CD14-positive monocyte (primary cell): ENCODE measurements around the gene HOXD11. TPM values are rescaled to one million over a fixed set of nuclear protein-coding genes. Genes with fewer than 3 reads are reported as not detected.

Experiments used
- DNase-seq, 3 donors: peaks; one replicate each; pipeline ENCODE4 v3.0.0-alpha.2; 2011 to 2022
- H2AFZ ChIP-seq: 2 replicates; pipeline ENCODE4 v1.6.0; 2012; ENCODE audit warnings: mild to moderate bottlenecking, low read depth, low read length, inconsistent platforms; ENCODE audit not compliant: insufficient read depth, poor library complexity, severe bottlenecking
- H3K27ac ChIP-seq, 2 donors: 1 replicate in 1 of 2; 2 replicates in 1 of 2; pipeline ENCODE4 v1.5.1; 2012 to 2013; ENCODE audit warnings: low read length in 2 of 2, control low read depth in 1 of 2, inconsistent platforms in 1 of 2, low read depth in 1 of 2, mild to moderate bottlenecking in 1 of 2
- H3K27me3 ChIP-seq, 2 donors: one replicate each; pipeline versions ENCODE4 v1.6.0 to v1.6.1; 2011 to 2013; ENCODE audit warnings: low read length in 2 of 2; ENCODE audit not compliant: control insufficient read depth in 2 of 2, insufficient read depth in 2 of 2
- H3K36me3 ChIP-seq, 2 donors: replicated peaks in 1 of 2; 1 replicate in 1 of 2; 2 replicates in 1 of 2; pipeline versions ENCODE4 v1.5.1 to v1.6.1; 2012 to 2013; ENCODE audit warnings: low read length in 2 of 2, control low read depth in 1 of 2, inconsistent platforms in 1 of 2, mild to moderate bottlenecking in 1 of 2; ENCODE audit not compliant: insufficient read depth in 2 of 2, control insufficient read depth in 1 of 2
- H3K4me1 ChIP-seq, 2 donors: 1 replicate in 1 of 2; 2 replicates in 1 of 2; pipeline versions ENCODE4 v1.5.1 to v1.6.1; 2012 to 2013; ENCODE audit warnings: low read length in 2 of 2, control low read depth in 1 of 2, inconsistent platforms in 1 of 2, mild to moderate bottlenecking in 1 of 2, moderate library complexity in 1 of 2; ENCODE audit not compliant: insufficient read depth in 2 of 2, control insufficient read depth in 1 of 2
- H3K4me2 ChIP-seq: replicated peaks from 2 replicates; pipeline ENCODE3; 2012; ENCODE audit warnings: low read length, moderate library complexity, mild to moderate bottlenecking; ENCODE audit not compliant: poor library complexity, severe bottlenecking; ENCODE audit errors: extremely low read depth
- H3K4me3 ChIP-seq, 3 experiments: fragments of 200-600 bp in 1 of 3; sonication (generic) in 1 of 3; replicated peaks in 1 of 3; 1 replicate in 2 of 3; 2 replicates in 1 of 3; pipeline ENCODE4 v1.5.1; 2011 to 2013; ENCODE audit warnings: low read length in 3 of 3, mild to moderate bottlenecking in 3 of 3, control low read depth in 2 of 3, low read depth in 2 of 3, inconsistent platforms in 1 of 3, moderate library complexity in 1 of 3
- H3K79me2 ChIP-seq: 2 replicates; pipeline ENCODE4 v1.6.0; 2012; ENCODE audit warnings: mild to moderate bottlenecking, control low read depth, inconsistent platforms, low read length, moderate library complexity; ENCODE audit not compliant: insufficient read depth
- H3K9ac ChIP-seq: 2 replicates; pipeline ENCODE4 v1.6.0; 2017; ENCODE audit warnings: low read length, mild to moderate bottlenecking; ENCODE audit not compliant: insufficient read depth, poor library complexity, severe bottlenecking
- H3K9me3 ChIP-seq, 2 donors: replicated peaks in 1 of 2; 1 replicate in 1 of 2; 2 replicates in 1 of 2; pipeline versions ENCODE4 v1.5.1 to v1.6.1; 2012 to 2013; ENCODE audit warnings: low read length in 2 of 2, control low read depth in 1 of 2; ENCODE audit not compliant: control insufficient read depth in 1 of 2, insufficient read depth in 1 of 2
- H4K20me1 ChIP-seq: 2 replicates; pipeline ENCODE4 v1.6.0; 2012; ENCODE audit warnings: mild to moderate bottlenecking, low read length, control low read depth, moderate library complexity; ENCODE audit not compliant: insufficient read depth
- H3K27ac Mint-ChIP-seq, 7 donors: one replicate each; pipeline ENCODE4 v1.8.0; 2020; ENCODE audit warnings: mild to moderate bottlenecking in 7 of 7, mixed read lengths in 7 of 7, moderate library complexity in 6 of 7, inconsistent platforms in 2 of 7
- H3K27me3 Mint-ChIP-seq, 3 donors: one replicate each; pipeline ENCODE4 v1.8.0; 2021 to 2022; ENCODE audit warnings: low read depth in 3 of 3, mild to moderate bottlenecking in 3 of 3, mixed read lengths in 3 of 3, moderate library complexity in 3 of 3, inconsistent platforms in 1 of 3
- H3K36me3 Mint-ChIP-seq, 2 donors: one replicate each; pipeline ENCODE4 v1.8.0; 2020; ENCODE audit warnings: mixed read lengths in 2 of 2, inconsistent platforms in 1 of 2, mild to moderate bottlenecking in 1 of 2
- H3K4me1 Mint-ChIP-seq: one replicate; pipeline ENCODE4 v1.8.0; 2020; ENCODE audit warnings: mild to moderate bottlenecking, mixed read lengths
- H3K4me3 Mint-ChIP-seq, 2 donors: one replicate each; pipeline ENCODE4 v1.8.0; 2020; ENCODE audit warnings: mild to moderate bottlenecking in 2 of 2, mixed read lengths in 2 of 2, moderate library complexity in 1 of 2
- H3K9me3 Mint-ChIP-seq, 7 donors: one replicate each; pipeline ENCODE4 v1.8.0; 2020 to 2022; ENCODE audit warnings: mixed read lengths in 7 of 7, mild to moderate bottlenecking in 6 of 7, moderate library complexity in 6 of 7, inconsistent platforms in 2 of 7
- WGBS: methylation state at CpG from one replicate; pipeline ENCODE4 v1.1.5; 2013; ENCODE audit warnings: missing lambda C conversion rate; ENCODE audit not compliant: insufficient coverage; 5-methylcytosine and 5-hydroxymethylcytosine counted together
- intact Hi-C, 2 donors: fragments of 100-400 bp; cut with micrococcal nuclease; formaldehyde crosslinking; loops; one replicate each; pipeline versions ENCODE4 v1.15.0 to v1.15.1; 2023
- polyA plus RNA-seq, 3 donors: library from polyadenylated mRNA; depleted of rRNA in 1 of 3; unstranded in 2 of 3; stranded (reverse) in 1 of 3; fragments of 300-500 nt in 2 of 3; fragments of >200 nt in 1 of 3; fragmentation: Illumina TruSeq in 2 of 3; gene quantifications; 1 replicate in 2 of 3; 2 replicates in 1 of 3; pipeline ENCODE4 v1.2.3, GENCODE V29; 2012 to 2021
- TF ChIP-seq, protein P1 (sequence below): fragments of 200-600 bp; IDR thresholded peaks from one replicate; pipeline ENCODE4 v1.8.0; 2022; ENCODE audit warnings: antibody characterized with exemption, mild to moderate bottlenecking

The HOXD11 gene
- polyA plus RNA-seq, 3 donors: not detected

GRCh38 chr2:176131848-176132158 is 24.7 kb downstream of the HOXD11 start:
- H2AFZ ChIP-seq: no peak overlapping the region
- peaks cover 18 to 38% of the 10 kb centered on the region in 2 donors for H3K4me1 ChIP-seq
- Mint-ChIP-seq H3K4me1 (peaks cover 40% of the 10 kb centered on the region), H3K36me3 (peaks cover 0 to 25% of the 10 kb centered on the region in 2 donors), H3K4me3 (peak overlapping the region in 1 of 2 donors; percentile 91), H3K9me3 (peaks cover 0 to 44% (median 22%) of the 10 kb centered on the region in 7 donors), H3K27ac (no peak overlapping the region), H3K27me3 (peaks cover 90 to 98% (median 91%) of the 10 kb centered on the region in 3 donors)
- H3K4me3 ChIP-seq: peak overlapping the region in 1 of 3 experiments; percentile 62
- no peaks in the 10 kb centered on the region for H3K36me3 ChIP-seq
- no peak for DNase-seq
- no peaks in the 10 kb centered on the region for H4K20me1 ChIP-seq
- H3K27me3 ChIP-seq: peaks cover 92% of the 10 kb centered on the region in 2 donors
- H3K9me3 ChIP-seq: peaks cover 3 to 62% of the 10 kb centered on the region in 2 donors
- TF ChIP-seq, protein P1, sequence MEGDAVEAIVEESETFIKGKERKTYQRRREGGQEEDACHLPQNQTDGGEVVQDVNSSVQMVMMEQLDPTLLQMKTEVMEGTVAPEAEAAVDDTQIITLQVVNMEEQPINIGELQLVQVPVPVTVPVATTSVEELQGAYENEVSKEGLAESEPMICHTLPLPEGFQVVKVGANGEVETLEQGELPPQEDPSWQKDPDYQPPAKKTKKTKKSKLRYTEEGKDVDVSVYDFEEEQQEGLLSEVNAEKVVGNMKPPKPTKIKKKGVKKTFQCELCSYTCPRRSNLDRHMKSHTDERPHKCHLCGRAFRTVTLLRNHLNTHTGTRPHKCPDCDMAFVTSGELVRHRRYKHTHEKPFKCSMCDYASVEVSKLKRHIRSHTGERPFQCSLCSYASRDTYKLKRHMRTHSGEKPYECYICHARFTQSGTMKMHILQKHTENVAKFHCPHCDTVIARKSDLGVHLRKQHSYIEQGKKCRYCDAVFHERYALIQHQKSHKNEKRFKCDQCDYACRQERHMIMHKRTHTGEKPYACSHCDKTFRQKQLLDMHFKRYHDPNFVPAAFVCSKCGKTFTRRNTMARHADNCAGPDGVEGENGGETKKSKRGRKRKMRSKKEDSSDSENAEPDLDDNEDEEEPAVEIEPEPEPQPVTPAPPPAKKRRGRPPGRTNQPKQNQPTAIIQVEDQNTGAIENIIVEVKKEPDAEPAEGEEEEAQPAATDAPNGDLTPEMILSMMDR: no peak
- no CpG with 5 or more reads among the region's 4 CpGs for WGBS
- H3K27ac ChIP-seq: no peak overlapping the region
- intact Hi-C loops: loop anchor here in 1 of 2 donors (5.0 kb wide), 1 partner anchor 1795 kb away; no protein-coding TSS in a partner anchor
- no peaks in the 10 kb centered on the region for H3K79me2 ChIP-seq
- H3K4me2 ChIP-seq: peak overlapping the region; percentile 65
- no peak overlapping the region for H3K9ac ChIP-seq

GRCh38 chr2:176132205-176133171 is 25.4 kb downstream of the HOXD11 start:
- Mint-ChIP-seq H3K4me1 (peaks cover 39% of the 10 kb centered on the region), H3K27me3 (peaks cover 90 to 98% (median 91%) of the 10 kb centered on the region in 3 donors), H3K27ac (no peak overlapping the region), H3K36me3 (peaks cover 0 to 25% of the 10 kb centered on the region in 2 donors), H3K9me3 (peaks cover 0 to 45% (median 25%) of the 10 kb centered on the region in 7 donors), H3K4me3 (peak overlapping the region; percentile 65 to 91)
- peaks cover 92% of the 10 kb centered on the region in 2 donors for H3K27me3 ChIP-seq
- no peaks in the 10 kb centered on the region for H4K20me1 ChIP-seq
- H3K4me1 ChIP-seq: peaks cover 19 to 40% of the 10 kb centered on the region in 2 donors
- WGBS: 3% methylated on average over 15 of the region's 33 CpGs
- peaks cover 3 to 65% of the 10 kb centered on the region in 2 donors for H3K9me3 ChIP-seq
- no peaks in the 10 kb centered on the region for H3K36me3 ChIP-seq
- no peaks in the 10 kb centered on the region for H3K79me2 ChIP-seq
- H3K9ac ChIP-seq: no peak overlapping the region
- H3K4me3 ChIP-seq: peak overlapping the region in 1 of 3 experiments; percentile 62
- DNase-seq: peak; percentile 20 to 27 (median 23)
- TF ChIP-seq, protein P1: no peak
- H3K4me2 ChIP-seq: peak overlapping the region; percentile 65
- peak overlapping the region; percentile 19 for H2AFZ ChIP-seq
- no peak overlapping the region for H3K27ac ChIP-seq
- intact Hi-C loops: loop anchor here in 1 of 2 donors (5.0 kb wide), 1 partner anchor 1795 kb away; no protein-coding TSS in a partner anchor
